ENCODE results near the gene CYP39A1.

- TF ChIP-seq POLR2A (IDR thresholded peaks at IDR 0.05) (no peak), POLR2AphosphoS5 (IDR thresholded peaks at IDR 0.05) (no peak), EP300 (IDR thresholded peaks at IDR 0.05; ENCODE audit: low read depth) (no peak)
- TF ChIP-seq, protein P1, sequence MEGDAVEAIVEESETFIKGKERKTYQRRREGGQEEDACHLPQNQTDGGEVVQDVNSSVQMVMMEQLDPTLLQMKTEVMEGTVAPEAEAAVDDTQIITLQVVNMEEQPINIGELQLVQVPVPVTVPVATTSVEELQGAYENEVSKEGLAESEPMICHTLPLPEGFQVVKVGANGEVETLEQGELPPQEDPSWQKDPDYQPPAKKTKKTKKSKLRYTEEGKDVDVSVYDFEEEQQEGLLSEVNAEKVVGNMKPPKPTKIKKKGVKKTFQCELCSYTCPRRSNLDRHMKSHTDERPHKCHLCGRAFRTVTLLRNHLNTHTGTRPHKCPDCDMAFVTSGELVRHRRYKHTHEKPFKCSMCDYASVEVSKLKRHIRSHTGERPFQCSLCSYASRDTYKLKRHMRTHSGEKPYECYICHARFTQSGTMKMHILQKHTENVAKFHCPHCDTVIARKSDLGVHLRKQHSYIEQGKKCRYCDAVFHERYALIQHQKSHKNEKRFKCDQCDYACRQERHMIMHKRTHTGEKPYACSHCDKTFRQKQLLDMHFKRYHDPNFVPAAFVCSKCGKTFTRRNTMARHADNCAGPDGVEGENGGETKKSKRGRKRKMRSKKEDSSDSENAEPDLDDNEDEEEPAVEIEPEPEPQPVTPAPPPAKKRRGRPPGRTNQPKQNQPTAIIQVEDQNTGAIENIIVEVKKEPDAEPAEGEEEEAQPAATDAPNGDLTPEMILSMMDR (IDR thresholded peaks at IDR 0.05), result no peak
These were observed 111.1 kb downstream of the CYP39A1 start for GRCh38 chr6:46541556-46541955.

Data from transverse colon (tissue), 4 donors.